HG03103 (cell line): ENCODE results near the gene STPG4.

Experiments
- ATAC-seq: cut with Tn5 transposase; IDR thresholded peaks from one replicate; pipeline ENCODE4 v1.9.1; 2021; ENCODE audit warnings: low read depth; ENCODE audit not compliant: unreplicated experiment

The STPG4 gene

DNA sequence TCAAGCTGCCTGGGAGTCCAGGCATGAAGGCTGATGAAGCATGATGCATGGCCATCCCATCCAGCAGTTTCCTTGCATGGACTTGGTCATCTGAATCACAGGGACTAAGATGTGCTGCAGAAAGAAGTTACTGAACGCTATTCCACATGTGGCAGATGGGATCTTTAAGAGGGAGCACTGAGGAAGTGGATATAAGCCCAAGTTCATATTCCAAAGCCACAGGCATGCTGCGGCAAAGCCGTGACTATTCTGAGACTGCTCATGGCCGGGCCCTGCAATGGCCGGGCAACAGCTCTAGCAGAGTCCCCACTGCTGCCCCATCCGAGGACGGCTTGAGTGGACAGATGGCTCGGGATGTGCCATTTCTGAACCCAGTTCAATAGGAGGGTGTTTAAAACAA is 61.5 kb downstream of the STPG4 start:
- no peak for ATAC-seq

DNA sequence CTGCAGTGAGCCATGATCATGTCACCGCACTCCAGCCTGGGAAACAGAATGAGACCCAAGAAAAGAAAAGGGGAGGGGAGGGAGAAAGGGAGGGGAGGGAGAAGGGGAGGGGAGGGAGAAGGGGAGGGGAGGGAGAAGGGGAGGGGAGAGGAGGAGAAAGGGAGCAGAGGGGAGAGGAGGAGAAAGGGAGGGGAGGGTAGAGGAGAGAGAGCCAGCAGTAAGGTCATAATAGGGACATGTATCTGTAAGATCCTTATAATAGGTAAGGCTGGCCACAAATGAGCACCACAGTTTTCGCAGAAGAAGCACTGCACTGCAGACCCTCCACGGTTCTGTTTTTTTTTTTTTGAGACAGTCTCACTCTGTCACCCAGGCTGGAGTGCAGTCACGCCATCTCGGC is 62.6 kb downstream of the STPG4 start:
- no peak for ATAC-seq

DNA sequence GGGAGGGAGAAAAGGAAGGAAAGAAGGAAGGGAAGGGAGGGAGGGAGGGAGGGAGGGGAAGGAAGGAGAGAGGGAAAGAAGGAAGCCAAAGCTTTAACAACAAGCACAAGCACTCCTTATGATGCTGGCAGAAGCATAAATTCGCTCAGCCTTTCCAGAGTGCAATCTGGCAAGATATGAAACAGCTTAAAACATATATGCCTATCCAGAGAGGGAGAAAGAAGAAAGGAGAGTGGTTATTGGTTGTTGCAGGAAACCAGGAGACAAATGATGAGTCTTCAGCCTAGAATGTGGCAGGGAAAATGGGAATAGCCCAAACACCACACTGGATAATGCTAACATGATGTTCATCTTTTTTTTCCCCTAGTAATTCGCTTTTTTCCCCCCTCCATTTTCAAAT is 64.0 kb downstream of the STPG4 start:
- ATAC-seq: no peak

DNA sequence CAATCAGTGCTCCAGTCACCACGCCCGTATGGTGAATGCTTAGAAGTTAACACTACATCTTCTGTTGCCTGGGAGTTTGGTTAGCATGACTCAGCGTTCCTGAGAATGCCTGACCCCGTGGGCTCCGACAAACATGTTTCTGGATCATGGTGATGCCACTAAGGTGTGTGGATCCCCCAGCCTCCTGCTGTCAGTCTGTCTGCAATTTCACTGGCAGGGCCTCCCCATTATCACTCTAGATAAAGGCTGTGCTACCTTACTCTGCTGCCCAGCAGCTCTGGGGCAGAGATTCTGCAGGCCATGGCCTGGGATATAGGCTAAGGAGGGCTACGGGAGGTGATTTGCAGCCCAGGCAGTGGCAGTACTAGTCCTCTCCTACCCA is 66.0 kb downstream of the STPG4 start:
- ATAC-seq: no peak

DNA sequence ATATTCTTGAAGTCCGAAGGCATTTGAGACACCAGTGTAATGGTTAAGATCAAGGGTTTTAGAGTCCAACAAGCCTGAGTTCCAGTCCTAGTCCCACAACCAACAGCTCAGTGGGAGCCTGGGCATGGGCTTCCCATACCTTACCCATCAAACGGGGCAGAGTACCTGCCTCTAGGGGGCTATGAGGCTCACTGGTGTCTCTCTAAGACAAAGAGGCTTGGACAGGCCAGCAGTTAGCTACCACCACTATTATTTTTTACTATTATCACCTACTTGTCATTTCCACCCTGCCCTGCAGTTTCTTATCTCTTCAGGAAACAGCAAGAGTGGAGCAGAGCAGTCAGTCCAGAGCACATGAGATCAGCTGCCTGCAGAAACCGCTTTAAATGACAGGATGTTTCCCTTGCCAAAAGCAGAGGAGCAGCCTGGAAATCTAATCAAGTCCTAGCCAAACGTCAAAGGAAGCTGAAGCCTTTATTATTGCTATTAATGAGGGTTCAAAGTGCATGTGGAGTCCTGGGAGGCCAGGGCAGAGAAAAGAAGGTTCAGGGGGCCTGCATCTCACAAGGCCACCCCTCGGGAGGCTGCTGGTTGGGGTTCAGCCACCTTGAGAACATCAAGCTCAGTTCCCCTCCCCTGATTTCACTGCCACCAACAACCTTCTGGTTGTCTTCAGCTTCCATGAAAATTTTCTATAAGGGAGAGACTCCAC is 66.6 kb downstream of the STPG4 start:
- no peak for ATAC-seq

DNA sequence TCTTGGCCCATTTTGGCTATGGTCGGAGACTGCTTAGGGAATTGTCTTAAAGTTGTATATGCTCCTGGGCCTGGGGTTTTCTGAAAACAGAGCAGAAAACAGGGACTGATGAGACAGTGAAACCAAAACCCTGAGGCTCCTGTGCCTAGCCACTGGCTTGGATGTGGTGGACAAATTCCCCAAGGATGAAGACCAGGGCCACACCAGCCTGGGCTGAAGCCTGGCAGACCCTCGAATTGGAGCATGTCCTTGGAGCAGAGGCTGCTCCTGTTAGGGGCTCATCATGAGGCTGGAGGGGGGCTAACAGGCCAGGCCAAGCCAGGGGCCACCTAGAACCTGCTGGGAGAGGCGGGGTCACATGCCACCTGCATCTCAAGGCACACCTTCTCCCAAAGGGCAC is 68.1 kb downstream of the STPG4 start:
- no peak for ATAC-seq

DNA sequence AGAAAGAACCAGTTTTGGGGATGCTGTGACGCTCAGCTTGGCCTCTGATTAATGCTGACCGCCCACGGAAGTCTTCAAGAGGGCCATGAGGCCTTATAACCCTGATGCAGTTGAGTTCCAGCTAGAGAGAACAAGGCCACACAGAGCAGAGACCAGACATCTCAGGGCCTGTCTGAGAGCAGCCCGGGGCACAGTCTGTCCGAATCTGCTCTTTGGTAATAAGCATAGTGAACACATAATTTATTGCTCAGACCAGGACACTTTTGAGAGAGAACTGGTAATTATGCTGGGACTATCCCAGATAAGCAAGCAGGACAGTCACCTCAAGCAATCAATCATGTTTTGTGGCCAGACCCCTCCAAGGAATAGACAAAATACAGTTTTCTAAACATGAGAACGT is 68.5 kb downstream of the STPG4 start:
- ATAC-seq: no peak

DNA sequence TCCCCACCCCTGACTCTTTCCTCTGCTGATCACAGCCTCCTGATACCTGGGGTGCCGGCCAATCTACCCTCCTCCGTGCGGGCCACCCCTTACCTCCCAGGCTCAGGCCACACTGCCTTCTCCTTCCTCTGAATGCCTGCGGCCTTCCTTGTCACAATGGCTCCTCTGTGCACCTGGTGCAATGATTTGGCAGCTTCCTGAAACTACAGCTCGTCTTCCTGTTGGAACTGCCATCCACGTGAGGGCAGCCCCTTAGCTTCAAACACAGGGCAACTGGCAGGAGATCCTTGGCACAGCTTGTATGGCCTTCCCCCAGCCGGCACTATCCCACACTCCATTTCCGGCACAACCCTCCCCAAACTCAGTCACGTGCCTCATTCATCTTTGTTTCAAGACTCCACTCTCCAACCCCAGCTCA is 69.0 kb downstream of the STPG4 start:
- no peak for ATAC-seq

DNA sequence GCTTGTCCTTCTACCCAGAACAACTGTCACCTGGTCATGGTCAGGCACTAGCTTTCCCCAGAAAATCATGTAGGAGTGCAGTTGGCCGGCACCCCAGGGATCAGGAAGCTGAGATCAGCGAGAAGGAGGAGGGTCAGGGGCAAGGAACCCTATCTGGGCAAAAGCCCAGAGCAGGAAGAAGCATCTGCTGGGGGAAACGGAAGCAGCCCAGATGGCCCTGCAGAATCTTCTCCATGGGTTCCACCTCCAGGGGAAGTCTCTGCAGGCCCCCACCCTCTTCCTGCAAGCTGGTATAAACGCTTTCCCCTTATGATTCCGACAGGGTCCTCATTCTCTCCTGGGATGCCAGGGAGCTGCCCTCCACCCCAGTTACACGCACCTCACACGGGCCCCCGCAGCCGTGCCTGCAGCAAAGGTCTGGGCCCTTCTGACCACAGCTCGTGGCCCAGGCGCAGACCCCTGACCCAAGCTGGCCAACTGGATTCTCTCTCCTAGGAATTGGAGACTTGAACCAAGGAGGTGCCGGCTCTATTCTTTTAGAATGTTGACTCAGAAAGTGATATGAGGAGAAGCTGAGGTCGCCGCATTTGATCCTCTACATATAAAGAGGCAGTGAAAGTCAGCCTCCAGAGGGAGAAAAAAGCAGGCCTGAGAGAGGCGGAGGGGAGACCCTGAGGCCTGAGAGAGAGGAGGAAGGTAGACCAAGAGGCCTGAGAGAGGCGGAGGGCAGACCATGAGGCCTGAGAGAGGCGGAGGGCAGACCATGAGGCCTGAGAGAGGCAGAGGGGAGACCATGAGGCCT is 71.0 kb downstream of the STPG4 start:
- no peak for ATAC-seq

DNA sequence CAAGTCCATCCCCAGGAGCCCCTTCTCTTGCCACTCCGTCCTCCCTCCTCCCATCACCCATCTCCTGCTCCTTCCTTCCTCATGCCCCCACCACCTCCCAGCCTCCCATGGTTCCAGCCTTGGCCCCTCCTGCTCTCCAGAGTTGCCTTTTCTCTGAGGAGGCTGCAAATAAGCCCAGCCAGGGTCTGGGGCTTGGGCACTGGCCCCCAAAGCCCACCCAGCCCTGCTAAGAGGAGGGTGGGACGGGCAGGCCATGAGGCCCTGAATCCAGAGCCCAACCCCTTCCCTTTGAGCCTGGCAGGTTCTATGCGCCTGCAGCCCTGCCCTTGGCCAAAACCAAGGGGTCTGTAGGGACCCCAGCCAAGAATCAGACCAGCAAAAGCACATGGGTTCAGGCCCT is 71.6 kb downstream of the STPG4 start:
- ATAC-seq: no peak

DNA sequence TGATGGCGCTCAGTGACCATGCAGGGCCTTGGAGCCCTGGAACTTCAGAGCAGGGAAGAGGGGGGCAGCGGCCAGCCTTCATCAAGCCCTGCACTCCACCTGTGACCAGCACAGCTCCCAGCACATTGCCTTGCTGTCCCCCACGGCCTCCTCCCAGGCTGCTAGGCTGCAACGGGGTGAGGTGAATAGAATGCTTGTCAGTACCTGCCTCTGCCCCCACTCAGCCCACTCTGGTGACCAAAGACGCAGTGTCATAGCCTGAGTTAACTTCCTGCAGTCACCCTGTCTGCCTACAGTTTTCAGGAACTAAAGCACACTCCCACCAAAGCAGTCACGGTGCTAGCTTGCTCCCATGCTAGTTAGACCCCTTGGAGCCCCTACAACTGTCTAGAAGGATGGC is 72.1 kb downstream of the STPG4 start:
- ATAC-seq: no peak

DNA sequence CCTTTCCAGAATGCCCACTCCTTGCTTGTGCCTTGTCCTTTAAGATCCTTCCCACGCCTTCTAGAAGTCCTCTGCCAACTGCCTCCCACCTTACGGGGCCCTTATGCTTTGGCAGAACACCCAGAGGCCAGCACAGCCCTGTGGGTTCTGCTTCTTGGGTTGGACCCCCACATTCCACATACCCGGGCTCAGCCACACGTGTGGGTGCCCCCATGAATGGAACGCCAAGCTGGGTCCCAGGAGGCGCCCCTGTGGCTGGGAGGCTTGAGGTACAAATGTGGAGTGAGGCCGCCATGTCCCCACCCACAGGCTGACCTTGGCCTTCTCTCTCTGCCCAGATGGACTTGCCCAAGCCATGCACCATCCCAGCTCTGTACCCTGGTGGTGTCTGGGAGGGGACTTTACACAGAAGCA is 74.2 kb downstream of the STPG4 start:
- ATAC-seq: no peak

DNA sequence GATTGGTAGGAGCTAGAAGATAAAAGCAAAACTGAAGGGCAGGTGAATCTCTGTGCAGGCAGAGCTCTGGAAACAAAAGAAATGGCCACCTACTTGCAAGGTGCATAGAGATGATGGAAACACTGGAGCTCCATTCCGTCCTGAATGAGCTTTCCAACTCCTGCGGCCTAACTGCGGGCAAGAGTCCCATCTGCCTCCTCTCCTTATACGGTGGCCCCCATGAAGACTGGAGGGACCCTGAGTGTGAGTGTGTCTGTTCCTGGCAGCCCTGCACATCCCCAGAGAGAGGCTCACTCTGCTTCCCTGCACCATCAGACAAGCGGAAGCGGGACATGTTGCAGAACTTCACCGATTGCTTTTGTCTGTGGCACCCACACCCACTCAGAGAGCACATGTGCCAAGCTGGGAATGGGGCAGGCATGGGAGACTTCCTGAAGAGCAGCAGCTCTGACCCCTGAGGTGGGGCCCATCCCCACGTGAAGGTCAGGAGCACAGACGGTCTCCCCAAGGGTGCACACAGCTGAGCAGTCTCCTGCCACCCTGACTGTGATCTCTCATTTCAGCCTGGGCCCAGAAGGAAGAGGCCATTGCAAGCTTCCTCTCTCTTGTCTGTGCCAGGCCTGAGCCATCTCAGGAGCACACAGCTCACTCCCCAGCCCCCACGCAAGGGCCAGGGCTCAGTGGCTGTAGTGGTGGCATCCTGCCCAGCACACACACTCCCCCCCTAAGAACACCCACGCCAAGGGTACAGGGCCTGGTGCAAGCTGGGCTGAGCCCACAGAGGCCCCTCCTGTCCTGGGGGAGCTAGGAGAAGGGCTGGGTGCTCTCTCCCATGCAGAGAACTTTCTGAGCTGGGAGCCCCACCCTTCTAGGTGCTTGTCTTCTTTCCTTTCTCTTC is 75.3 kb downstream of the STPG4 start:
- ATAC-seq: no peak

DNA sequence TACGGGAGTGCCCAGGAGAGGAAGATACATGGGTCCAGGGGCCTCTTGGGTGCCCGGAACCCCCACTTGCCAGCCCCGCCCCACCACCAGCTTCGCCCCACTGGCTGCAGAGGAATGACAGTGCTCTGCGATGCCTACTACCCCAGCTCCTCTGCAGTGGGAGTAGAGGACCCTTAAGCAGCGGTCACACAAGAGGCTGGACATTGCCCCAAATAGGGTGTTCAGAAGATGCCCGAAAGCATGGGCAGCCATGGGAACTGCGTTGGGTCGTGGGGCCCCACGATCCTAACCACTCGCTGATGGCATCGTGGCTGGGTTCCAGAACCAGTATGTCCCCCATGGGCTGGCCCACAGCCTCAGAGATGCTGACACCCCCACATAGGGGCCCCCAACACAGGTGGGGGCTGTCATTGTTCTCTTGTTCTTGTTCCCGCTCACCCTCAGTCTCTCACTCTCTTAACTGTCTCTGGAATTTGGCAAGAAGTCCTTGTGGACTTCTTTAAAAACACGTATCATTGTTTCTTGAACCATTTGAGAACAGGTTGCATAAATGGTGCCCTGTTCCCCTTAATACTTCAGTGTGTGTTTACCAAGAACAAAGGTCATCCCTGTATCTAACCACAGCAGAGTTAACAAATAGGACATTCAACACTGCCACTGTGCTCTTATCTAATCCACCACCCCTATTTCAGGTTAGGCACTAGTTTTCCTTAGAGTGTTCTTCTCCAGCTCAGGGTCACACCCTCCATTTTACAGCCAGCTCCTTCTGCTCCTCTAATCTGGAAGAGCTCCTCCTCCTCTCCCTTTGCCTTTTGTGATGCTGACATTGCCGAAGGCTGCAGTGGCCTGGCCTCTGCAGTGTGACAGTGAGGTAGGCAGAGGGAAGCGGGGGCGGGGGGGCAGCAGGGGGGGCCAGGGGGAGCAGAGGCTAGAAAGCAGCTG is 76.3 kb downstream of the STPG4 start:
- no peak for ATAC-seq

DNA sequence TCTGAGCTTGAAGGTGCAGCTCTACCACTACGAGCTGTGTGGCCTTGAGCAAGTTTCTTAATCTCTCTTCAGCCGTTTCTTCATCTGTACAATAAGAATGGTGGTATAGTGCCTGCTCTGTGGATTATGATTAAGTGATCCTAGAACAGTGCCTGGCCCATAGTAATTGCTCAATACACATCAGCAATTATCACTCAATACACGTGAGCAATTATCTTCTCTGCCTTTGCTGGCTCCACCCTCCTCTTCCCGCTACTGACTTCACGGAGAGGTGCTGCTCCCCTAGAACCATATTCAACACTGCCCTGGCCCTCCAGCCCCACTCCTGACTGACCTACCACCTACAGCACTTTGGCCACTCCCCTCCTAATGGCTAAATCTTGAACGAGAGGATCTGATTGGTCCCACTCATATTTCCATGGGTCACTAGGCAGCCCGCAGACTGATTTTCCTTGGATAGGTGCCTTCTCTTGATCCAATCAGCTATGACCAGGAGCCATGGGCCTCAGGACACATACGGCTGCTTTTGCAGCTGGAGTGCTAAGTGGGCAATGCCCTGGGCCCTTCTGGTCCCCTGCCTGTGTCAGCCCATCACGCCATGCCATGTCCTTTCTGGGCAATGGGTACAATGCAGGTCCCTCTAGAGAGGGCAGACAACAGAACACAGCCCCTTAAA is 77.5 kb downstream of the STPG4 start:
- ATAC-seq: no peak

DNA sequence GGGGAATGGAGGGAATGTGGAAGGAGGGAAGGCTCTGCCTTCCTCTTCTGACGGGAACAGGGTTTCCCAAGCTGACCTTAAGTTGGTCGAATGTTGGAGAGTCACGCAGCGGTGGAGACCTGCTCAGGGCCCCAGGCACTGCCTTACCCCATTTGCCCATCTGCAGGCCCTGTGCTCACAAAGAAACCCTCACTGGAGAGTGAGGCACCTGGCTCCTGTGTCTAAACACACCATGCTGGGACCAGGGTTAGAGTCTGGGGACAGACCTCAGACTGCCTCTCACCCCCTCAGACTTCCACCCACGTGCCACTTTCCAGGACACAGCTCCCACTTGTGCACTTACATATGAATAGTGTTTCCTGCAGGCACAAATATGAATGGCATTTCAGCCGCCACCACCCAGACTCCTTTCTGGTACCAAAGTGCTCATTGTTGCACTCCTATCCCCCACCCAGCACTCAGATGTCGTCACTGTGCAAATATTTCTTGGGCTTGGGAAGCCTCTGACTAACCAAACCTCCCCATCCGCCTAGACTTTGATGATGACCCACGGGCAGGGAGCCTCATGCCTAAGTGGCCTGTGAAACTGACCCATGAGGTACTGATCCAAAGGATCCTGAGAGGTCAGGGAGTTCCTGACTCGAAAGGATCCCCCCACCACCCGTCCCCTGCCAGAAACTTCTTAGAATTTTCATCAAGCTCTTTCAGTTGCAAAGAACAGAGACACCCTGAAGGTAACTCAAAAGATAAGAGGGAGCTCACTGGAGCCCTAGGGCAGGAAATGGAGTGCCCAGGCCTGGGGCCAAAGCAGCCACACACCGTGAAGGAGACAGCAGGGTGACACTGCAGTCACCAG is 78.3 kb downstream of the STPG4 start:
- no peak for ATAC-seq

DNA sequence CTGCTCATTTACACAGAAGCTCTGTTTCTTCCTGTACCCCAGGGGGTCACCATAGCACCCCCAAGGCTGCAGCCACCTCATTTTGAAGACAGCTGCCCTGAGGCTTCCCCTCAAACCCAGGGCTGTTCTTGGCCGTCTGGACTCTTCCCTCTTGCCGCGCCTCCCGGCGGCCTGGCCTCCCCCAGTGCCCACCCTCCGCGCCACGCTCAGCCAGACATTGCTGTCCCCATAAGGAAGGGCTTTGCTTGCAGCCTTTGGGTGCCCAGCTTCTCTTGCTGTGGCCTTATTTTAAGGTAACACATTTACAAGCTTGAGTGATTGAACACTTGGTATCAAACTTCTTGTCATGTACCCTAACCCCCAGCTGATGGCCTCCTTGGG is 79.0 kb downstream of the STPG4 start:
- ATAC-seq: no peak

DNA sequence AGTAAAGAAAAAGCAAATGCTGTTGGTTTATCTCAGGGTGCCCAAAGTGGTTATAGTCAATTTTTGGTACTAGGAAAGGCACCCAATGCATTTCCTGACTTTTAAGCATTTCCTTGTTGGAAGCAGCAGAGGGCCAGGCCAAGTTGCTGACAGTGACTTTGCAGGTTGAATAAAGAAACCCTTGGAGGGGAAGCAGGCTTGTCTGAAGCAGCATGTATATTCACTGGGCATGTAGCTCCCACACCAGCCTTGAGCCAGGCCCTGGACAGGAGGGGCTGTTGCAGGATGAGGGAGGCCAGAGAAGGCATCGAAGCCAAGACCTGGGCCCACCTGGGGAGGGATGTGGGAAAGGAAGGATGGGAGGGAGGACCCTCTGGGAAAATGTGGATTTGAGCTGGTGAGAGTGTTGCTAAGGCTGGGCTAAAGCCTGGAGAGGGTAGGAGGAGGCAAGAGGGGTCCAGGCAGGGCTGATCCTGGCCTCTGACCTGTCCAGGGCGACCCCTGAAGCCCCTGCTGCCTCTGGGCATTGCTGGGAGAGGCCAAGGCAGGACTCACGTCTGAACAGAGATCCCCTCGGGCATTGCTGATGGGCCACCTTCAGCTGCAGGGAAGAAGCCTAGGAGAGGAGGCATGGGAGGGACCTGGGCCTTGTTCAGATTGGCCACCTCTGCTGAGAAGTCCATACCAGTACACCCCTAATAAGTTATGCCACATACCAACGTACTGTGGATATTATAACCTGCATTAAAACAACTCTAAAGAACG is 79.6 kb downstream of the STPG4 start:
- no peak for ATAC-seq
